T-helper 2 cell treated with Interferon-gamma antibody and Interleukin-4, amounts not matched to agents 100 ng/mL and 5 ng/mL, for 36 hours (primary cell): ENCODE results near the gene DLEU7. TPM values are rescaled to one million over a fixed set of nuclear protein-coding genes. Genes with fewer than 3 reads are reported as not detected.

ENCODE experiments used
- intact Hi-C: fragments of 100-400 bp; cut with micrococcal nuclease; formaldehyde crosslinking; loops from one replicate; pipeline ENCODE4 v1.15.1; 2023
- total RNA-seq: library from RNA; stranded (reverse); gene quantifications from 2 replicates; pipeline ENCODE4 v1.2.3, GENCODE V29; 2022

DLEU7 gene
- not detected in 2 replicates for total RNA-seq

DNA sequence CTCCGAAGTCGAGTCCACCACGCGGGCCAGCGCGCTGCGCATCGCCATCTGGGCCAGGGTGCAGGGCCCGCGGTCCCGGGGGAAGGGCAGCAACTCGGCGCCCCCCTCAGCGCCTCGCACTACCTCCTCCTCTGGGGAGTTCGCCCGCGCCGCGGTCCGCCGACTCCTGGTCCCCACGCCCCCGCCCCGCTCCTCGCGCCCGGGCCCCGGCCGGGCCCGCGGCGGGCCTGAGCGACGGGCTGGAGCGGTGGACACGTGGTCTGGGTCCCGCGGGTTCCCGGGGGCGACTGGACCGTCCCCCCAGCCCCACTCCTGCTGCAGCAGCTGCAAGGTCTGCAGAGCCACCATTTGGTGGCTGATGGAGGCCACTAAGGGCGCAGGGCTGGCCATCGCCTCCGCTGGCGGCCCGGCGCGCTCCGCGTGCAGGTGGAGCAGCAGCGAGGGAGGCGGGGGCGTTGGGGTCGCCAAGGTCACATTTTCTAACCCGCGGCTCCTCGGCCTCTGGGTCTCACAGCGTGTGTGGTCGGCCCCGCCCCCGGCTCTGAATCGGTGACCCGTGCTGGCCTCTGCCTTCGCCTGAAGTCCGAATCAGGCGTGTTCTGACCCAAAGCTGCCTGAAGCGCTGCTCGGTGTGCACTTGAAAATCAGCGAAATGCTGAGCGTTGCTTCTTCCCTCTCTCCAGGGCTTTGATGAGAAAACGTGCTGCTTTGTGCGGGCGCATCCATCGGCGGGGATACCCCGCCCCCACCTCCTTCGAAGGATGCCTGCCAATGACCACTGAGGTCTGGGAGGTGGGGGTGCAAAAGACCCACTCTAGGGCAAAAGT, at the start of gene DLEU7:
TSS of gene DLEU7 (minus strand) at position 436 of the 827 bp plus-strand sequence. CDS start at position 390, 46 bp downstream.
- intact Hi-C loops = no loop called here

DNA sequence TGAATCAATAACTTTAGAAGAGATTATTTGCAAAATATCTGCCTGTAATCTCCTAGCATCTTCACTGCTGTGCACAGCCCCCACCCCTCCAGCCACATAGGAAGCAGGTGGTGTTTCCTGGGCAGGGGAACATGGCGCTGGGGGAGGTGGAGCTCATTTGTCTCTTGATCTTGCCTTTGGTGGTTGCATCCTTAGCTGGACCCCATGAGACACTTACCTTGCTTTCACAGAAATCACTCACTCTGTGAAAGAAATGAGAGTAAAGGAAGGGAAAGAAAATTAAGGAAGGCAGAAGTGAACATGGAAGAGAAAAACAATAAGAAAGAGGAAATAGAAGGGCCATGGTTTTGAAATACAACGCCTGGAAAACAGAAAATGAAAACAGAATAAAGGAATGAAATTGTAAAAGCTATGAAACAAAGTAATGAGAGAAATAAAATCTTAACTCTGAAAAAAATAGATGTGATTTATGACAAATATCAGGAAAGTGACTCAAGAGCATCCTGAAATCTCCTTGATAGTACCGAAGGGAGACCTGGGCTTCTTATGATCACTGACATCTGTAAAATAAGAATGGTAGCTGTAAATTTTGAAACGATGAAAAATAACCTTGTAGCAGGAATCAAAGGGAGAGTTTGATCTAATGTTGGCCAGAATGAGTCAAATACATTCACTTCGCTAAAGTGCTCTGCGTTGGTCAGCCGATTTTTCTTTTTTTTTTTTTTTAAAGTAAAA, 48.9 kb upstream of the DLEU7 start:
- intact Hi-C loops = loop anchor here (5.0 kb wide), 3 partner anchors 765 to 955 kb away; partner anchors contain the start of gene SPRYD7

DNA sequence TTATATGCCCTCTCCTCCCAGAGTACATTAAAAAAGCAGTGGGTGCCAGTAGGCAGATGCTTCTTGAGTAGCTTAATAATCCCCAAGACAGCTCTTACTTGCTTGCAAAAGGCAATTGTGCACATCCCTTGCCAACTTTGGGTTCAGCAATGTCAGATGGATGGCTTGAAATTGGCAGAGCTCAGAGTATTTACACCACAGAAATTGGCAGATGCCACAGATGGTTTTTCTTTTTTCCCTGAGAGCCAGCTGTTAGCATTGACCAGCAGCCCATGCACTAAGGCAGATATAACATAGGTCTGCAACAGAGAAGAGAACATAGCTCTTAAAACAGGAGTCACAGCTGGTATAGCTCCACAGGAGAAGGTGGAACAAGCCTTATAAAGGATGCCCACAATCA, 47.7 kb upstream of the DLEU7 start:
- intact Hi-C loops = loop anchor here (5.0 kb wide), 3 partner anchors 764 to 954 kb away; partner anchors contain the start of gene SPRYD7

DNA sequence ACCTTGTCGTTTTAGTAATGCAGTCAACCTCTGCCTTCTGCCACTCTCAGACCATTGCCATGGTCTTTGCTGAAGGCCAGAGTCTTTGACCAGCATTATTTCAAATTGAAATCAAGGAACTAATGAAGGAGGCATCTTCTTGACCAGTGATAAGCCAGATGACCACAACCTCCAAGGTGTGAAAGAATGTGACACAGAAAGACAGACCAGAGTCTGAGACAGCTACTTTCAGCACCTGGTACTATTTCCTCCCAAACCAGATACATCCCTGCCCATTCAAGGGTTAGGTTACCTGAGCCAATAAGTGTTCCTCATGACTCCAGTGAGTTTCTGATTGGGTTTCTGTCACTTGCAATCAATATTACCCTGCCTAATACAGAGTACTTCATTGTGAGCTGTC, 45.8 kb upstream of the DLEU7 start:
- intact Hi-C loops = no loop called here

DNA sequence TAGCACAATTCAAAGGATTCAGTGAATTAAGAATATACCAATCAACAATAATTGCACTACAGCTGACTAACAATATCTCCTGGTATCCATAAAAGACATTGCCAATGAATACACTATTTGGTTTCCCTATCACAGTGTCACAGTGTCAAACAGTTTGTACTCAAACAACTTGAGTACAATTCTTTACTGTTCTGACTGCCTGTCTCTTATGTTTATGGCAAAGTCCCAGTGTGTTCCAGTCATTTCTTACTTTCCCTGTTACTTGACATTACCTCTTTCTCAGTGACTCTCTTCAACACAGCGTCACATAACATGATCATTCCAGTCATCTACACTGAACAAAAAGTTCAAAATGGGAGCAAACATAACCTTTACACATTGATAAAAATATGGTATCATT, 44.9 kb upstream of the DLEU7 start:
- intact Hi-C loops = no loop called here

DNA sequence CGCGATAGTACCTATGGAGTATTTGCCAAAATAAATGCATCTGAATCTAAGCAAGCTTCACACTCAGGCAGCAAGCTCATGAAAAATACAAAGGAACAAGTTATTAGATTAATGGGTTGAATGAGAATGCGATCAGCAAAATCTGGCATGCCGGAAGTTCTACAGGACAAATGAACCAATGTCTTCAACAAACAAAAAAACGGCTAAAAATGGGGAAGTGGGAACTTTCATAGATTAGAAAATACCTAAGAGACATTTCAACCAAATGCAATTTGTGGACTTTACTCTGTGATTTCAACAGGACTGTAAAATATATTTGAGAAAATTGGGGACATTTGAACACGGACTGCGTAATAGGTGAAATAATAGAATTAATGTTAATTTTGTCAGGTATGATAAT, 43.7 kb upstream of the DLEU7 start:
- intact Hi-C loops = no loop called here

DNA sequence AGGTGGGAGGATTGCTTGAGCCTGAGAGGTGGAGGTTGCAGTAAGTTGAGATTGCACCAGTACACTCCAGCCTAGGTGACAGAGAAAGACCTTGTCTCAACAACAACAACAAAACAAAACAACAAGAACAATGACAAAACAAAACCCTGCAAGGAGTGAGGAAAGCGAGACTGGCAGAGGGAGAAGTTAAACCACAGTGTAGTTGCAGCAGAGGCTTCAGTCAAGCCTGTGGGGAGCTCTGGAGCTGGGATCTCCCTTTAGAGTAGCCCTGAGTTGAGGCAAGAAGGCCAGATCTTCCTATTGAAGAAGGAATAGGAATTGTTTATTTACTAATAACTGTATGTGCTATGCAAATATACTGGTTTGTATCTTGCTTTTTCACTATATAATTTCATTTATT, 40.8 kb upstream of the DLEU7 start:
- intact Hi-C loops = no loop called here

DNA sequence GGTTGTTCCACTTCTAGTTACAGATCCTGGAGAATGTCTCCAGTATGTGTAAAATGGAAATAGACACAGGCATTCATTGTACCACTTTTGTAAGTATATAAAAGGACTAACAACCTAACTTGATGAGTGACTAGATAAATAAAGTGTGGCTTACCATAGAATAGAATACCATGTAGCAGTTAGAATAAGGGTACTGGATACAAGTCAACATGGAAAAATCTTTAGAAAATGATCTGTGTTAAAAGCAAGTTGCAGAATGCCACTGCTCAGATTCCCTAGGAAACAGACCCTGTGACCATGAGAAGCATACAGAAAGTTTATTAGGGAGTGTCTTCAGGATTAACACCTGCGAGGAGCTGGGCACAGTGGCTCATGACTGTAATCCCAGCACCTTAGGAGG, 40.2 kb upstream of the DLEU7 start:
- intact Hi-C loops = no loop called here

DNA sequence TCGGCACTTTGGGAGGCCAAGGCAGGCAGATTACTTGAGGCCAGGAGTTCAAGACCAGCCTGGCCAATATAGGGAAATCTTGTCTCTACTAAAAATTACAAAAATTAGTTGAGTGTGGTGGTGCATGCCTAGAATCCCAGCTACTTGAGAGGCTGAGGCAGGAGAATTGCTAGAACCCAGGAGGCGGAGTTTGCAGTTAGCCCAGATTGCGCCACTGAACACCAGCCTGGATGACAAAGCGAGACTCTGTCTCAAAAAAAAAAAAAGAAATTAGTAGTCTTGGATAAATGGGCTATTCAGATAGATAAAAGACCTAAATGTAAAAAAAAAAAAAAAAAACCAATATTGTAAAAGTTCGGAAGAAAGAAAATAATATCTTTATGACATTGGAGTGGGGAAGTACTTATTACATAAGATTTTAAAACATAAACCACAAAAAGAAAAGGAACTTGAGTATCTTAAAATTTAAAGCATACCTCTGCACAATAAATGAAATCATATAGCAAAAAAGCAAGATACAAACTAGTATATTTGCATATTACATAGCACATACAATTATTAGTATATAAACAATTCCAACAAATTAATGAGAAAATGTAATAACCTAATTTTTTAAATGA, 39.4 kb upstream of the DLEU7 start:
- intact Hi-C loops = no loop called here

DNA sequence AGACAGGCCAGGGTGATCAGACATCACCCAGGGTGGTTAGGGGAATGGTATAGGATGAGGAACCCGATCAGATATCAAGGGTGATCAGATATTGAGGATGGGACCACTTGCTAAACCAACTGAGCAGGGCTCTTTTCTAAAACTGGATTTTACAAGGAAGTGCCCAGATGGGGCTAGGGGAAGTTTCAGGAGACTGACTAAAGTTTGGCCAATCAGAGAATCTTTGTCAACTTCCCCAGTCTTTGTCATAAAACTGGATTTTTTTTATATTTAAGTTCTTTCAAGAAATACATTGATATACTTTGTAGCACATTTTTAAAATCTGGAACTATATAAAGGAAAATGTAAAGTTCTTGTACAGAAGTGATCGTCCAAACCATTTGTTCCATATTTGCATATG, 30.5 kb upstream of the DLEU7 start:
- intact Hi-C loops = no loop called here

DNA sequence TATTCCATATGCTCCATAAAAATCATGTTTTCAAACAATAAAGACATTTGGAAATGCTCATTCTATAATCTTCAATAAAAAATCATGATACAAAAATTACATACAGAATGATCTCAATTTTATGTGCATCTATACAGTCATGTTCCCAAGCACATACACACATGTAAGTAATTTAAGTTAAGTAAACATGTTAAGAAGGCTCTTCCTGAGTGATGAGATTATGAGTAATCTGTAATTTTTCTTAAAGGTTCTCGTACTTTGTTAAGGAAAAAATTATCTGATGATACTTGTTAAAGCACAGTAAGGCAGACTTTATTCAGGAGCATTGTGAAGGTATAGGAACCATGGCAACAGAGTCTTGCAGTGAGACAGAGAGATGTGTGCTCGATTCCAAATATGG, 30.0 kb upstream of the DLEU7 start:
- intact Hi-C loops = no loop called here

DNA sequence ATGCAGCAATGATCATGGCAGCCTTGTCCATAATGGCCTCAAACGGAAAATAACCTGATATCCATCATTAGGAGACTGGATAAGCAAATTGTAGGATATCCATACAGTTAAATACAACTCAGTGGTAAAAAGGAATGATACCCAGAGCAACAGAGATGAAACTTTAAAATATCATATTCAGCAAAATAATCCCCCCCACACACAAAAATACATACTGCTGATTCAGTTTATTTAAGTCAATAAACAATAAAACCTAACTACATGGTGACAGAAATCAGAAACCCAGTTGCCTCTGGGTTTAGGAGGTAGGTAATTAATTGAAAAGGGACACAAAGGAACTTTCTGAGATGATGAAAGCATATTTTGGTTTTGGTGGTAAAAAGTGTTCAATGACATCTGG, 27.9 kb upstream of the DLEU7 start:
- intact Hi-C loops = no loop called here

DNA sequence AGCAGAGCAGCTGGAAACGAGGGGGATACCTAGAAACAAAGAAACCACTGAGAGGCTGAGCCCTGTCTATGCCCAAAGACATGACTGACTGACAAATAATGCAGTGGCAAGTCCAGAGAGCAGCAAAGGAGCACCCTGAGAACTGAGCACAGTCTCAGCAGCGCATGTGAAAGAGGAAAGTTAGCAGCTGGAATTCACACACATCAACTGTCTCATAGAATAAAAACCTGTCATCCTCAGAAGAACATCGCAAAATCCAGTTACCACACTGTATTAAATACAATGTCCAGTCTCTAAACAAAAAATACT, 24.1 kb upstream of the DLEU7 start:
- intact Hi-C loops = no loop called here

DNA sequence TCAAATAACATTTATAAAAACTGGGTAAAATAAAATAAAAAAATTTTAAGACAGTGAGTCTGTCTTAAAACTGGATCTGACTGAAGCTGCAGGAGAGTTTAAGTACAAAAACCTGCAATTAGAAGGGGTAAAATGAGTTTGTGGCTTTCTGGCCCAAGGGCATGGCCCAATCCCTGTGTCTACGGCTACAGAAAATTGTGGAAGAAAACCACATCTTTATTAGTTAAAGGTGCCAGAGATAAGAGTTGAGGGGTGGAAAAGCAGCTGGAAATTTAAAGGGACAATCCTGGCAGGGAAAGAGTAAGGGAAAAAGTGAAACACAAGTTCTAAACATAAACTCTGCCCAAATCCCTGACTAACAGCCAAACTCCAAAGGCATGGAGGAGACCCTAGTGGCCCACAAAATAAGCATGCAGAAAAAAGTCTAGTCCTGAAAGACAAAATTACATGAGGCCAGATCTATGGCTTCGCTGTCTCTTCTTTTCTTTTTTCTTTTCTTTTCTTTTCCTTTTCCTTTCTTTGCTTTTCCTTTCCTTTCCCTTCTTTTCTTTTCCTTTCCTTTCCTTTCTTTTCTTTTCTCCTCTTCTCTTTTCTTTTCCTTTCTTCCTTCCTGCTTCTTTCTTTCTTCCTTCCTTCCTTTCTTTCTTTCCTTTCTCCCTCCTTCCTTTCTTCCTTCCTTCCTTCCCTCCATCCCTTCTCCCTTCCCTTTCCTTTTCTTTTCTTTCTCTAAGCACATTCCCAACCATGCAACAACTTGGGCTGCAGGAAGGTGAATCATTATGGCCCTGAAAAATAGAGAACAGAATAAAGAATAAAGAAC, 23.5 kb upstream of the DLEU7 start:
- intact Hi-C loops = no loop called here

DNA sequence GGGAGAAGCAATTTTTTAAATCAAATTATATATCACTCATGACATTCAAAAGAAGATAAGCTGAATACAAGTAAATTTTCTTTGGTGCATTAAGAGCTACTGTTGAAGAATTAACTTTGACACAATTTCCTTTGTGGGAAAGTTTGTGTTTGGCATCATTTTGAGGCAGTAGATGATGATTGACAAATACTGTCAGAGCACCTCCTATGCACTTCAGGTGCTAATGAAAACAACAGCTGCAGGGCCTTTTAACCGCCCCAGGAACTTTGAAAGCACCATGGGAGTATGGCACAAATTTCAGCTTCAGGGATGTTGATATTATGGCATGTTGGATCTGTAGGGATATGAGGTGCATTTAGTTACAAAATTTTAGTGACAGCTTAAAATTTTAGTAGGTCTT, 21.0 kb upstream of the DLEU7 start:
- intact Hi-C loops = no loop called here

DNA sequence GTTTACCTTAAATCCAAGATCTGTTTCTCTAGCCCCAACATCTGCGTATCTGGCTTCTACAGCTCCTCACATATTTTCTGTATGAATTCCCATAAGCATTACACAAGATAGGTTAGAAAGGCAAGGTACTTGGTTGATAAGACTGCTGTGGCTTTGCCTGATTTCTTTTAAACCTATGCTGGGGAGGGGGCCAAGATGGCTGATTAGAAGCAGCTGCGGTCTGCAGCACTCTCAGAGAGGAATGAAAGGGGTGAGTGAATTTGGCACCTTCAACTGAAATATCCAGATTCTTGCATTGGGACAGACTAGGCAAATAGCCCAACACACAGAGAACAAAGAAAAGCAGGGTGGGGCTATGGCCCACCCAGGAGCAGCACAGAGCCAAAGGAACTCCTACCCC, 12.2 kb upstream of the DLEU7 start:
- intact Hi-C loops = no loop called here

DNA sequence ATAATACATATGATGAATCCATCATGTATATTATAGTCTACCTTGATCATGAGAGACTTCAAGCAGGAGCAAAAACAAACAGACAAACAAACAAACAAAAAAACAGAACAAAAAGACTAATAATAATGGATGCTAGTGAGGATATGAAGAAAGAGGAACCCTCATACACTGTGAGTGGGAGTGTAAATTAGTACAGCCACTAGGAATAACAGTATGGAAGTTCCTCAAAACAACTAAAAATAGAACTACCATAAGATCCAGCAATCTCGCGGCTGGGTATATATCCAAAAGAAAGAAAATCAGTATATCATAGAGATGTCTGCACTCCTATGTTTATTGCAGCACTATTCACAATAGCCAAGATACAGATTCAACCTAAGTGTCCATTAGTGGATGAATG, 7.0 kb upstream of the DLEU7 start:
- intact Hi-C loops = no loop called here

DNA sequence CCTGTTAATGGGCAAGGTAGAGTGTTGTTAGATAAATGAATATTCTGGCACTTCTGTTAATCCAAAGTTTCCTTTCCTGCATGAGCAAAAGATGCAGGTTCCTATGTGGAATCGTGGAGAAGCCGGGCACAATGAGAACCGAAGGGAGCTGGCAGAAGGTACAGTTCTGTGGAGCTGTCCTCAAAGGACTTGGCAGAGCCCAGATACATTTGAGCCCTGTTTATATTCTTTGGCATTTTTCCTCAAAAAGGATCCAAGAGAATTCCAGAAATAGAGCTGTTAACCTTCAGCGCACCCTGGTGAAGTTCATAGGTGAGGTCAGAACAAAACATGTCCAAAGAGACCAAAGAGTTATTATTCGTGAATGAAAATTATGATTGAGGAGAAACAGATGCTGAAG, 4.0 kb upstream of the DLEU7 start:
- intact Hi-C loops = loop anchor here (5.0 kb wide), 1 partner anchor 65 kb away; no protein-coding TSS in a partner anchor

DNA sequence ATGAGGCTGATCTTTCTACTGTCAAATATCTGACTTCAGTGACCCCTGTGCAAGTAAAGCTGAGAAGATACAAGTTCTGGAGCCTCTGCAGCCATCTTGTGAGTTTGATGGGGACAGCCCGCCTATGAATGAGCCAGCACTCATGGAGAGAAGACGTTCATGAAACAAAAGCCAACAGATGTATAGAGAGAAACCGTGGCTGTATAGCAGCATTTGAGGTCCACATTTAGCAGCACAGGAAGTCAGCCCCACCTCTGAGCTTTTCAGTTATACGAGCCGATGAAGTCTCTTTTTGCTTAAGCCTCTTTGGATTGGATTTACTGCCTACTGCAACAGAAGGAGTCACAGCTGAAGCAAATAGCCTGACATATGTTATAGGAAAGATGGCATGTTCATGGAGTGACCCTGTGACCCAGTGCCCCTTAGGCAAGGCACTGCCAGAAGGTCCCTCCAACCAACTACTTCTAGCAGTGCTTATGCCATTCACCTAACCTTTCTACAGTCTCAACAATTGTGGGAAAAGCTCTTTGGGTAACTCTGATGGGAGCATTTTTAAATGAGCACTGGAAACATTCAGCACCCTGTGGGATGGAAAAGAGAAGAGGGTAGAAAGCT, 3.5 kb upstream of the DLEU7 start:
- intact Hi-C loops = loop anchor here (5.0 kb wide), 1 partner anchor 65 kb away; no protein-coding TSS in a partner anchor

DNA sequence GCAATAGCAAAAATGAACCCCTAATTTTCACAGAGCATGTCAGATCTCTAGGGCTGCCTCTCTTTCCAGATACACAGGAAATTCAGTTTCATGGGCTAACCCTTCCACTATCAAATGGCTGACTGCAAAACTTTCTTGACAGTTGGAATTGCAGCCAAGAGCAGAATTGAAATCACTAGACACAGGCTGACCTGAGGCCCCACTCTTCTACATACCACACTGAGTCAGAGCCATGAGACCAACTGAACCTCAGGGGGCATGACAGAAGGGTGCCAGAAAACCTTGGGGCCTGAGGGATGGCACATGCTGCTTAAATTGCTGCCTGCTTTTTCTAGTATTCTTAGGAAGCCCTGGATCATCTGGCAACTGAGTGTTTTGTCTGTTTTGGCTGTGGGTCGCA, 1.7 kb upstream of the DLEU7 start:
- intact Hi-C loops = loop anchor here (5.0 kb wide), 1 partner anchor 67 kb away; no protein-coding TSS in a partner anchor
